GM12891 (cell line): ENCODE measurements around the gene LDAH.

ENCODE experiments used
- PAX5 ChIP-seq: IDR thresholded peaks from 2 replicates; pipeline ENCODE4 v1.6.1; 2011; ENCODE audit warnings: low read length, moderate library complexity, mild to moderate bottlenecking; ENCODE audit not compliant: insufficient read depth, severe bottlenecking
- POLR2A ChIP-seq: IDR thresholded peaks from 2 replicates; pipeline ENCODE4 v1.6.1; 2011; ENCODE audit warnings: low read depth, low read length, control low read depth
- POLR2AphosphoS5 ChIP-seq: IDR thresholded peaks from 2 replicates; pipeline ENCODE4 v1.6.1; 2011; ENCODE audit warnings: low read depth, low read length, control low read depth
- POU2F2 ChIP-seq: IDR thresholded peaks from 2 replicates; pipeline ENCODE4 v1.6.1; 2011; ENCODE audit warnings: low read depth, mild to moderate bottlenecking, control low read depth, low read length, moderate library complexity
- SPI1 ChIP-seq: IDR thresholded peaks from 2 replicates; pipeline ENCODE4 v1.6.1; 2011; ENCODE audit warnings: low read depth, low read length, control low read depth
- TAF1 ChIP-seq: IDR thresholded peaks from 2 replicates; pipeline ENCODE4 v1.6.1; 2011; ENCODE audit warnings: low read depth, low read length, control low read depth

DNA sequence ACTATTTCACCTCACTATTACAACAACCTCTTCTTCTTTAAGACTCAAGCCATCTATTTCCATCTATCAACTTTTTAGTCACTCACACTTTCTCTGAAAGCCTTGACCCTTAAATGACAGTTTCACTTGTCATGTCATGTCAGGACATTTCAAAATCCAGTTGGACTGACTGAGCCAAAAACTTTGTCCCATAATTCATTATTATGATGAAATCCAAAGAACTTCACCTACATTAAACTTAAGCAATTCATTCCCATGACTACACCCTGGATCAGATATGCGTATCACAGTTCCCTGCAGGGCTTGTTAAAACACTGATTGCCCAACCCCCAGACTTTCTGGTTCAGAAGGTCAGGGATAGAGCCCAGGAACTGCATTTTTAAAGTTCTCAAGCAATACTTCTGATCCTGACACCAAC, 26.5 kb downstream of the LDAH start:
- TF ChIP-seq TAF1, result no peak
- no peak for TF ChIP-seq POLR2AphosphoS5
- TF ChIP-seq POLR2A, result no peak
- no peak for TF ChIP-seq PAX5
- no peak for TF ChIP-seq SPI1
- TF ChIP-seq POU2F2, result no peak
